ENCODE measurements around the gene ABCF3.

DNA sequence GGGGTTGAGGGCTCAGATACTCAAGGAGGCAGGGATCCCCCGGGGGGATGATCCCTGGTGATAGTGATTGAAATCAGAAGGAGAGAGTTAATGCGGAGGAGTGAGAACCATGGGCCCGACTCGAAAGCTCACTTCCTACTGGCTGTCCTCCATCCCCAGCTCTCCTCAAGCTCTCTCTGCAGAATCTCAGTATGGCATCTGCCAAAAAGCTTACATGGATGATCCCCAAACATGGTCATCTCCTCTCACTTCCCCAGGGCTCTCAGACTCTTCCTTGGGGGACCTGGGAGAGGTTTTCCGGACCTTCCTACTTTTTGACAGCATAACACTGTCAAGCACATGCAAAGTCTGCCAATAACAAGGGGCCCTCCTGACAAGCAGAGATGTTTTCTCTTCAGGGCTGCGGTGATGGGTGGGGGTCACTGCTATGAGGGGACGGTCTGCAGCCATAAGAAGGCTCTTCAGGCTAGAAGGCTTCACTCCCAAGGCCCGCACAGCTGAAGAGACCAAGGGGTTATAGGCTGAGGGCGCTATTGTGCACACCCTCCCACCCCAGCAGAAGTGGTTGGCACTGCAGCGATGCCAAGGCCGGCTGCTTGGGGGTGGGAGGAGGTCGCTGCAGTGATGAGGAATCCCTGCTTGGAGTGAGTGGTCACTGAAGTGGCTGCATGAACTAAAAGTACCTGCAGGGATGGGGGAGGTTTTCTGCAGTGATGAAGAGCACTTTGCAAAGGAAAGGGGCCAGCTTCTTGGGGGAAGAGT, 42.6 kb downstream of the ABCF3 start:
- TF ChIP-seq, protein P1, sequence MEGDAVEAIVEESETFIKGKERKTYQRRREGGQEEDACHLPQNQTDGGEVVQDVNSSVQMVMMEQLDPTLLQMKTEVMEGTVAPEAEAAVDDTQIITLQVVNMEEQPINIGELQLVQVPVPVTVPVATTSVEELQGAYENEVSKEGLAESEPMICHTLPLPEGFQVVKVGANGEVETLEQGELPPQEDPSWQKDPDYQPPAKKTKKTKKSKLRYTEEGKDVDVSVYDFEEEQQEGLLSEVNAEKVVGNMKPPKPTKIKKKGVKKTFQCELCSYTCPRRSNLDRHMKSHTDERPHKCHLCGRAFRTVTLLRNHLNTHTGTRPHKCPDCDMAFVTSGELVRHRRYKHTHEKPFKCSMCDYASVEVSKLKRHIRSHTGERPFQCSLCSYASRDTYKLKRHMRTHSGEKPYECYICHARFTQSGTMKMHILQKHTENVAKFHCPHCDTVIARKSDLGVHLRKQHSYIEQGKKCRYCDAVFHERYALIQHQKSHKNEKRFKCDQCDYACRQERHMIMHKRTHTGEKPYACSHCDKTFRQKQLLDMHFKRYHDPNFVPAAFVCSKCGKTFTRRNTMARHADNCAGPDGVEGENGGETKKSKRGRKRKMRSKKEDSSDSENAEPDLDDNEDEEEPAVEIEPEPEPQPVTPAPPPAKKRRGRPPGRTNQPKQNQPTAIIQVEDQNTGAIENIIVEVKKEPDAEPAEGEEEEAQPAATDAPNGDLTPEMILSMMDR (IDR thresholded peaks at IDR 0.05; ENCODE audit: extremely low read depth in 1 of 2, insufficient read depth in 1 of 2, low read depth in 1 of 2, low read length in 2 of 2): no peak
- TF ChIP-seq POLR2A (IDR thresholded peaks at IDR 0.05; ENCODE audit: low read depth, low read length) (no peak), JUN (IDR thresholded peaks at IDR 0.05; ENCODE audit: borderline replicate concordance, insufficient read depth, insufficient read length, low read depth) (no peak), FOS (IDR thresholded peaks at IDR 0.05; ENCODE audit: borderline replicate concordance, insufficient read depth, low read length) (no peak)
- TF ChIP-seq, protein P2, sequence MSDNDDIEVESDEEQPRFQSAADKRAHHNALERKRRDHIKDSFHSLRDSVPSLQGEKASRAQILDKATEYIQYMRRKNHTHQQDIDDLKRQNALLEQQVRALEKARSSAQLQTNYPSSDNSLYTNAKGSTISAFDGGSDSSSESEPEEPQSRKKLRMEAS (IDR thresholded peaks at IDR 0.05; ENCODE audit: insufficient read depth, insufficient read length): no peak
